ENCODE measurements around the gene KIF25.

Gene KIF25

GRCh38 chr6:168045706-168046620, 48.5 kb downstream of the KIF25 start:
- H3K9ac ChIP-seq (ENCODE audit: low read length), result no peak overlapping the region
- H3F3A ChIP-seq (ENCODE audit: insufficient read depth), result no peaks in the 10 kb centered on the region
- no peaks in the 10 kb centered on the region for H3K79me2 ChIP-seq (ENCODE audit: insufficient read depth, low read length)
- no peaks in the 10 kb centered on the region for H4K20me1 ChIP-seq (ENCODE audit: low read depth, low read length)
- H3K4me3 ChIP-seq (ENCODE audit: insufficient read depth, low read length, poor library complexity, severe bottlenecking), result no peak overlapping the region
- H3K27me3 ChIP-seq (ENCODE audit: low read length), result no peaks in the 10 kb centered on the region
- no peaks in the 10 kb centered on the region for H3K36me3 ChIP-seq (ENCODE audit: low read length)
- H2AFZ ChIP-seq (ENCODE audit: low read depth, low read length, severe bottlenecking), result no peak overlapping the region
- no peak overlapping the region for H3K27ac ChIP-seq (ENCODE audit: low read depth, low read length)
- no peak overlapping the region for H3K4me2 ChIP-seq (ENCODE audit: low read depth, low read length, poor library complexity, severe bottlenecking)
- H3K9me2 ChIP-seq (replicated peaks; ENCODE audit: insufficient read depth, low read length), result no peaks in the 10 kb centered on the region
- TF ChIP-seq EZH2phosphoT487 (conservative IDR thresholded peaks at IDR 0.05; ENCODE audit: low read length), result no peak
- no peak for TF ChIP-seq CTCF (IDR thresholded peaks at IDR 0.05; ENCODE audit: insufficient read depth, low read length, poor library complexity, severe bottlenecking)
- no peaks in the 10 kb centered on the region for H3K9me3 ChIP-seq (ENCODE audit: insufficient read depth, low read length)

GRCh38 chr6:168046696-168047095, 49.2 kb downstream of the KIF25 start:
- H3K9me2 ChIP-seq (replicated peaks; ENCODE audit: insufficient read depth, low read length), result no peaks in the 10 kb centered on the region
- no peaks in the 10 kb centered on the region for H3F3A ChIP-seq (ENCODE audit: insufficient read depth)
- no peak overlapping the region for H3K9ac ChIP-seq (ENCODE audit: low read length)
- H3K27ac ChIP-seq (ENCODE audit: low read depth, low read length), result no peak overlapping the region
- H3K27me3 ChIP-seq (ENCODE audit: low read length), result no peaks in the 10 kb centered on the region
- no peaks in the 10 kb centered on the region for H3K36me3 ChIP-seq (ENCODE audit: low read length)
- H3K4me3 ChIP-seq (ENCODE audit: insufficient read depth, low read length, poor library complexity, severe bottlenecking), result no peak overlapping the region
- no peaks in the 10 kb centered on the region for H4K20me1 ChIP-seq (ENCODE audit: low read depth, low read length)
- H3K4me2 ChIP-seq (ENCODE audit: low read depth, low read length, poor library complexity, severe bottlenecking), result no peak overlapping the region
- TF ChIP-seq CTCF (IDR thresholded peaks at IDR 0.05; ENCODE audit: insufficient read depth, low read length, poor library complexity, severe bottlenecking), result no peak
- no peak for TF ChIP-seq EZH2phosphoT487 (conservative IDR thresholded peaks at IDR 0.05; ENCODE audit: low read length)
- H2AFZ ChIP-seq (ENCODE audit: low read depth, low read length, severe bottlenecking), result no peak overlapping the region
- no peaks in the 10 kb centered on the region for H3K9me3 ChIP-seq (ENCODE audit: insufficient read depth, low read length)
- H3K79me2 ChIP-seq (ENCODE audit: insufficient read depth, low read length), result no peaks in the 10 kb centered on the region

GRCh38 chr6:168047841-168048723, 50.6 kb downstream of the KIF25 start:
- no peaks in the 10 kb centered on the region for H3K9me3 ChIP-seq (ENCODE audit: insufficient read depth, low read length)
- H3F3A ChIP-seq (ENCODE audit: insufficient read depth), result no peaks in the 10 kb centered on the region
- H3K79me2 ChIP-seq (ENCODE audit: insufficient read depth, low read length), result no peaks in the 10 kb centered on the region
- H3K9ac ChIP-seq (ENCODE audit: low read length), result no peak overlapping the region
- H3K4me3 ChIP-seq (ENCODE audit: insufficient read depth, low read length, poor library complexity, severe bottlenecking), result no peak overlapping the region
- no peak overlapping the region for H2AFZ ChIP-seq (ENCODE audit: low read depth, low read length, severe bottlenecking)
- no peaks in the 10 kb centered on the region for H3K27me3 ChIP-seq (ENCODE audit: low read length)
- H4K20me1 ChIP-seq (ENCODE audit: low read depth, low read length), result no peaks in the 10 kb centered on the region
- H3K4me2 ChIP-seq (ENCODE audit: low read depth, low read length, poor library complexity, severe bottlenecking), result no peak overlapping the region
- H3K36me3 ChIP-seq (ENCODE audit: low read length), result no peaks in the 10 kb centered on the region
- no peak overlapping the region for H3K27ac ChIP-seq (ENCODE audit: low read depth, low read length)
- no peaks in the 10 kb centered on the region for H3K9me2 ChIP-seq (replicated peaks; ENCODE audit: insufficient read depth, low read length)
- no peak for TF ChIP-seq EZH2phosphoT487 (conservative IDR thresholded peaks at IDR 0.05; ENCODE audit: low read length)
- TF ChIP-seq CTCF (IDR thresholded peaks at IDR 0.05; ENCODE audit: insufficient read depth, low read length, poor library complexity, severe bottlenecking), result no peak

All from SU-DHL-6 (cell line).